ENCODE data around the gene CUTC.

The CUTC gene

DNA sequence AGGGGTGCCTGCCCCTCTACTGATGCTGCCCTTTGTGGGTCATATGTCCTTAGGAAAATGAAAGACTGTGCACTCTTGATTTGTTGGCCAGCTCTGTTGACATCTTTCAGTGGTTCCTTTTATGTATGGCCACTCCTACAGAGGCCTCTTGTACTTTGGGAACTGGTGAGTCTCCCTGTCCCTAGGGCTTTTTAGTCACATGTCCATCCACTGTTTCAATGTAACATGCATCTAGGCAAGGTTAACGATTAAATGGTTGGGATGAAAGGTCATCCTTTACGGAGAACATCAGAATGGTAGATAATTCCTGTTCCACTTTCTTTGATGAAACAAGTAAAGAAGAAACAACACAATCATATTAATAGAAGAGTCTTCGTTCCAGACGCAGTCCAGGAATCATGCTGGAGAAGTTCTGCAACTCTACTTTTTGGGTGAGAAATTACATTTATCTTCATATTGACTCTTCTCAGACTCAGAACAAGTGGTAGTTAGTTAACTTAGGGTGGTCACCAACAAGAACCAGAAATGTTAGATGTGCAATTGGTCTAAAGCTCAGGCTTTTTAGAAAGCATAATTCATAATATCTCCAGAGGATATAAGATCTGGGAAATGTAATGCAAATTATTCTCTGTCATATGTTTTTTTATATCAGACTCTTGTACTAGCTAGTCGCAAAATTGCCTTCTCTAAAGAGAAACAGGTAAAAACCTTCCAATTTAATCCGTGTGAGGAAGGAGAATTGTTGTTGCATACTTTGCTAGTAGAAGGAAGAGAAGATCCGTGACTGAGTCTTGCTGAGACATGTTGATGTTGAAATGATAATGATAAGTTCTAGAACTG, 50.6 kb downstream of the CUTC start, which contains the start of gene ABCC2:
Gene ABCC2 (plus strand): TSS at position 194 of the 840 bp plus-strand sequence. CDS start 205 bp downstream, at position 399.
- DNase-seq, result no peak

DNA sequence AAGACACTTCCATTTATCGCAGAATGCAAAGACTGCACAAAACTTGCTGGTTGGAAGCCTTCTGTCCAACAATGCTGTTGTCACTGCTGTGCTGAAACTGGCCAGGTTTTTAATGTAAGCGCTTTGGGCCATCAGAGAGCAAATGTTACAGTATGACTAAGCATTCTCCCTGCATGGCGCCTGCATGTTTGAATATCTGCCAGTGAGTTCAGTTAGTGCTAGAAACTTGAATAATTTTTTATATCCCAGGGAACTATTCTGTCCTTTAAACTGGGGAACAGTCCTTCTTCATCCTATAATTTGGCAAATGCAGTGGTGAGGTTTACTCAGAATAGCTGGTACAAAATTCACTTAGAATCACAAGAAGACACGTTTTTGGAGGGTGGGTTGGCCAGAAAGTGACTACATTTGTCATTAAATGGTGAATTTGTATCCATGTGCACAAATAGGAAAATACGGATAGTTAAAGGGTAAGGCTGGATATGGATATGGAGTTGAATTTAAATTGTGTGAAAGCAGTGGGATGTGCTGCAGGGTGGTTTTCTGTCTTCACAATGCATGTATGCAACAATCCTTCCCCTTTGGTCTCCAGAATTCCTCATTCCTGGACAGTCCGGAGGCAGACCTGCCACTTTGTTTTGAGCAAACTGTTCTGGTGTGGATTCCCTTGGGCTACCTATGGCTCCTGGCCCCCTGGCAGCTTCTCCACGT, 52.1 kb downstream of the CUTC start:
- DNase-seq, result no peak

DNA sequence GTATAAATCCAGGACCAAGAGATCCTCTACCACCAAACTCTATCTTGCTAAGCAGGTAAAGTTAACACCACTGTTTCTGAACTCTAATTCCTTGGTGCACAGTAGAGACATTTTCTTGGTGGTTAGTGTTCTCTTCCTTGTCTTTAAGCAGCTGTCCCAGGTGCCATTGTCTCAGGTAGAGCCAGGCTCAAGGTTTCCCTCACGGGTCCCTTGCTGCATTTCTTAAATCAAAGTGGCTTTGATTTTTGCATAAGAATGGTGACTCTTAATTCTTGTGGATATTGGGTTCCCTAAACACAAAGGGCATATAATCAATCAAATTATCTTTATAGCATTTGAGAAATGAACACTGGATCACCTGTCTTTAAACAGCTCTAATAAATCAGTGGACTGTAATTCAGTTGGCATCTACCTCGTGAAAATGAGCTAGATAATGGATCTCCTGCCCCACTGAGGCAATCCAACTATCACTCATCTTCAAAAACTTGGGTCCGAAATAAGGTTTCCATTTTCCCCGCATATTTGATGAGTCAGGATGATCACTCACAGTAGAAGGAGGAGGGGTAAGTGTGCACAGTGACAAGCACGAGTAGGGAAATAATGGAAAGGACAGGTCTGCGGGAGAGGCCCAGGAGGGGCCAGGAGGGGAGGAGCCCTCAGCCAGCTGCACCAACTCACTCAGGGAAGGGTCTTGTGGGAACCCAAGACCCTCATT, 52.9 kb downstream of the CUTC start:
- DNase-seq, result no peak

DNA sequence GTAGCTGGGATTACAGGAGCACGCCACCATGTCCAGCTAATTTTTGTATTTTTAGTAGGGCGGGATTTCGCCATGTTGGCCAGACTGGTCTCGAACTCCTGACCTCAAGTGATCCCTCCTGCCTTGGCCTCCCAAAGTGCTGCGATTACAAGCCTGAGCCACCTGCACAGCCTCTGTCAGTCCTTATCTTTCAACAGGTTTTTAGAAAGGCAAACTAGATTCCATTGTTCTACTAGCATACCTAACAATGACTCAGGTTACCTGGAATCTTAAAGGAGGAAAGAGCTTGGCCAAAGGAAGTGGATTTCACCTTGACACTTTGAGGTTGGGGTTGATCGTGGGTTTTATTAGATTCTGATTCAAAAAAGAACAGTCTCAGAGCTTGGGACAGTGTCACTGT, 53.6 kb downstream of the CUTC start:
- DNase-seq, result no peak

DNA sequence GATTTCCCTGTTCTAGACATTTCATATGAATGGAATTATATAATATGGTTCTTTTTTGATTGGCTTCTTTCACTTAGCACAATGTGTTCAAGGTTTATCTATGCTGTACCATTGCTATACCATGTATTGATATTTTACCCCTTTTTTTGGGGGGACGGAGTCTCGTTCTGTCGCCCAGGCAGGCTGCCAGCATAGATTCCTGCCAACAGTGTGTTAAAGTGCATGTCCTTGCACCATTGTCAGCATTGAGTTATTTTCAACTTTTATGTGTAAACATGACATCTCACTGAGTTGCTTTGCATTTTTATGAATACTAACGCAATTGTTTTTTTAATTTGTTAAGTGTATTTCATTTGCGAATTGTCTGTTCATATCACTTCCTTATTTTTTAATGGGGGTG, 55.3 kb downstream of the CUTC start:
- DNase-seq, result no peak

DNA sequence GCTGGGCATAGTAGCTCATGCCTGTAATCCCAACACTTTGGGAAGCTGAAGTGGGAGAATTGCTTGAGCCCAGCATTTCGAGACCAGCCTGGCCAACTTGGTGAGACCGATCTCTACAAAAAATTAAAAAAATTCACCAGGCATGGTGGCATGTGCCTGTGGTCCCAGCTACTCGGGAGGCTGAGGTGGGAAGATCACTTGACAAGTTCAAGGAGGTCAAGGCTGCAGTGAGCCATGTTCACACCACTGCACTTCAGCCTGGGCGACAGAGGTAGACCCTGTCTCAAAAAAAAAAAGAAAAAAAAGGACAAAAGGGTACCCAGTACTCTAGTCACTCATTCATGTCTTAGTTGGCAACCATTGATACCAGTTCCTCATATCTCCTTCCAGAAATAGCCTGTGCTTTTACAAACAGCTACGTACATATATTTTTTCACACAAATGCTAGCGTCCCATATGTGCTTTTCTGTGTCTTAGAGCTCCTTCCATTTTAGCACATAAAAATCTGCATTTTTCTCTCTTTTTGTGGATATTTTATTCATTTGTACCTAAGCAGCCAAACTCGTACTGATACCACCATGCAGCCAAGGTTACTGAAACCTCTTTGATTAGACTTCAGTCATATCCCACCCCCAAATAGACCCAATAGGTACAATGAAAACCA, 55.9 kb downstream of the CUTC start:
- DNase-seq, result no peak

DNA sequence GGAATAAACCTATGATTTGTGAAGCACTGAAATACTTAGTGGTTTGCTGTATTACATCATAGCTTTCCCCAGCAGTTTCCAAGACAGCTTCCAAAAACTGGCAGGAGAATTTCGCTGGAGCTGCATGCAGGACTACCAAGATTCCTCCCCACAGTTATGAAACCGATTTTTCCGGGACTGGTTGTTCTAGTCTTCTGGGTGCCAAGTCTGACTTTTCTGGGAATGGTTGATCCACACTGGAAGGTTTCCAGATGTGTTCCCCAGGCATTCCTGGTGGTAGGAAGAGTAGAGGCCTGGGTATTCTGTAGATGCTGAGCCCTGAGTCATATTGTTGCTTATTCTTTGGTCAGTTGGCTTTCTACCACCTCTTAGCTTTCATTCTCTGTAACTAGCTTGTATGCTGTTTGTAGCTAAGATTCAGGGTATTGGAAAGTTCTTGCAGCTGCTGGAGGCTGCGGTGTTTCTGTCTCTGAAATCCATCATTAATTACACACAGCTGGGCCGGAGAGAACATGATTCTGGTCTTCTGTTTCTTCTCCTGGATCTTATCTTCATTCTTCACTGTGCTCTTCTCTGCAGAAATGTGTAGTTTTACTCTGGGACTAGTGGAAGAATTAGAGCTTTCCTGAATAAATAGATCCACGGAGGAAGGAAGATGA, 56.7 kb downstream of the CUTC start:
- no peak for DNase-seq

DNA sequence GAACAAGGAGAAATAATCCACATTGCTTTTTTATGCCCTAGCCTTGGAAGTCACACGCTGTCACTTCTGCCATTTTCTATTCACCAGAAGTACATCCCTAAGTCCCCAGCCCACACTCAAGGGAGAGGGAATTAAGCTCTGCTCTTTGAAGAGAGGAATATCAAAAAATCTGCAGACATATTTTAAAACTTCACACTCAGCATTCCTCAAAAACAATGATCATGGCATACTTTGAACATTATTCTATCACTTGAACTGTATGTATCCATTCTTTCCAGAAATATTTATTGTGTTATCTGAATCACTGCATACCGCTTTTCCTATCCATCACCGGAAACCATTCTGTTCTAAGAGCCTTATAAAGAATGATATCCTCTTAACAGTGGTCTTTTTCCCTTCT, 59.8 kb downstream of the CUTC start:
- DNase-seq, result no peak

DNA sequence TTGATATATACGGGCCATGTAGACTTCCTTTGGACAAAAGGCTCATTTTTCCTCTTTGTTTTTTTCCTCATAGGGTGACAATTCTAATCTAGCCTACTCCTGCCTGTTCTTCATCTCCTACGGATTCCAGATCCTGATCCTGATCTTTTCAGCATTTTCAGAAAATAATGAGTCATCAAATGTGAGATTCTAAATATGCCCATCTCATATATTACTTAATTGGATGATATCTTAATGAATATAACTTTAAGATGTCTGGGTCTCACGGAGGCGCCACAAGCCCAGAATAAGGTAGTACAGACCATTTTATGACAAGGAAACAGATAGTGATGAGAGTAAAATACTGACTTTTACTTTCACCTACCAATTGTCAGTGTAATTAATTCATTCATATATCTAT, 61.8 kb downstream of the CUTC start:
- DNase-seq, result no peak

DNA sequence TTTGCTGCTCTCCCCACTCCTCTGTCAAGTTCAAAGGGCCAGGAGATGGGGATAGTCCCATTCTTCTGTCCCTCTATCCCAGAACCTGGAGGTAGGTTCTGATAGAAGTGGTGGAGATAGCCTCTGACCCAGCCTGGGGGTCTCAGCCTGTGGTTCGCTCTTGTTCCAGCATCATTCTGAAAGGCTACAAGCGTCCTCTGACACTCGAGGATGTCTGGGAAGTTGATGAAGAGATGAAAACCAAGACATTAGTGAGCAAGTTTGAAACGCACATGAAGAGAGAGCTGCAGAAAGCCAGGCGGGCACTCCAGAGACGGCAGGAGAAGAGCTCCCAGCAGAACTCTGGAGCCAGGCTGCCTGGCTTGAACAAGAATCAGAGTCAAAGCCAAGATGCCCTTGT, 64.9 kb downstream of the CUTC start:
- no peak for DNase-seq

DNA sequence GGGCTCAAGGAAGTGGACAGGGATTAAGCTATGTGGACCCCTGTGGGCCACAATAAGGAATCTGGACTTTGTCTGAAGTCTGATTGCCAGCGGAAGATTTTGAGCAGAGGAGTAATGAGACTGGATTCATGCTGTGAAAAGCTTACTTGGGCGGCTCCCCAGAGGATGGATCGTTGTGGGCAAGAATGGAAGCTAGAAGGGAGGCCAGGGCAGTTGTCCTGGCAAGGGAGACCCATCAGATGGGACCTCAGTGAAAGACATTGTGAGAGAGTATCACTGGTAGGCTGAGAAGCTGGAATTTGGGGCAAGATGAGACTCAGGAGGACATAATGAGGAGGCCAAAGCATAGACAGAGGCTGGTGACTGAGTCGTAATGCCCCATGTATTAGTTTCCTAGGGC, 66.0 kb downstream of the CUTC start:
- DNase-seq, result no peak

DNA sequence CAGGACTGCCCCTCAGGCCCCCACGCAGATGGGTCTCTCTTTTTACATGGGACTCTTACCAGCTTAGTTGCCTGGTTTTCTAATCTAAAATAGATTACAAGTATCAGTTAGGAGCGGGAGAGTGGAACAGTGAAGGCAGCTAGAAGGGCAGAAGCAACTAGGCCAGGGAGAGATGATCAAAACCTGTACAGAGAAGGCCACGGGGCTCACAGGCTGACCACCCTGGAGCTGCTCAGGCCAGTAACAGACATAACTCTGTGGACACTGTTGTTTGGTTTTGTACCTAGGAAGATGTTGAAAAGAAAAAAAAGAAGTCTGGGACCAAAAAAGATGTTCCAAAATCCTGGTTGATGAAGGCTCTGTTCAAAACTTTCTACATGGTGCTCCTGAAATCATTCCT, 66.9 kb downstream of the CUTC start:
- no peak for DNase-seq

DNA sequence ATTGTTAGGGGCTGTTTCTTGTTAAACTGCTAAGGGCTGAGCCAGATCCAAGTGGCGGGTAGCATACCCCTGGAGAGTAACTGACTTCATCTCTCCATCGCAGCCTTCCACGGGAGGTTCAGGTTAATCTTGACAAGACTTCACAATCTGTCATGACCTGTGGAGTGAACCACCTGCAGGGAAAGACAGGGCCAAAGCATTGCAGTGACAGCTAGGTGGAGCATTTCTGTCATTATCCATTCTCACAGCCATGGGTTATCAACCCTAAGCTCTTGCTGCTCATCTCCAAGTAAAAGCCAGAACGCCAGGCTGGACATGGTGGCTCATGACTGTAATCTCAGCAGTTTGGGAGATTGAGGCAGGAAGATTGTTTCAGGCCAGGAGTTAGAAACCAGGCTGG, 67.6 kb downstream of the CUTC start:
- no peak for DNase-seq

DNA sequence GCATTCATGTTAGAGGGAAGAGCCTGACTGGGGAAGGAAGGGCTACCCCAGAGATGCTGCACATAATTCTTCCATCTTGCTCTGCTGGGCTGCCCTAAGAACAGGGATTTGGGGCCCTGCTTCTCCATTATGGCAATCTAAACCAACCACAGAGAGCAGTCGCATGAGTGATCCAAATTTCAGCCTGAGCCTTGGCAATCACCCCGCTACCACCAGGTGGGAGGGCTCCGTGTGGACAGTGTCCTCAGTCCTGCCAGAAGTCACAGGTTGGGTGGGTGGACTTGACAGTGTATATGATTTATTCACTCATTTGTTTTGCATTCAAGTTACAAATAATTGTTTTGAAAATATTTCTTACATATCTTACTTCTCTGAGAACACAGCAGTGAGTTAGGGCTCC, 72.4 kb downstream of the CUTC start:
- no peak for DNase-seq

DNA sequence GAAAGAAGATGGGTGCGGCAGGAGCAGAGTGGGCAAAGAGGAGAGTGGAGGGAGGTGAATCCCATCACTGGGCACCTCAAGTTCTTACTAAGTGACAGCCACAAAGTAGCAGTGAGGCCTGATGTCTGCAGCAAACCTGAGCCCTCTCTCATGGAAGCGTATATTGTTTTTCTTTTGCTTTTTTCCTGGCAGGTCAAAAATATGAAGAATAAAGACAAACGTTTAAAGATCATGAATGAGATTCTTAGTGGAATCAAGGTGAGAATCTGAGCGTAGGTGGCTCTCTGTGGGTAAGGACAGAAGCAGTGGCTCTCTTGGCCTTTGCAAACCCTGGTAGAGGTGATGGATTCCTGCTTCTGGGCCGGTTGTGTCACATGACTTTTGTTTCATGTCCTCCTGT, 73.2 kb downstream of the CUTC start:
- no peak for DNase-seq
